NCI-H82 (cell line): Measurements from ENCODE around the gene COL27A1.

Experiments used
- DNase-seq: peaks from one replicate; lab custom pipeline; 2025; lab: John Stamatoyannopoulos, UW

Gene COL27A1

GRCh38 chr9:114155263-114155994, at the start of gene COL27A1:
TSS of gene COL27A1 (plus strand) at chr9:114155537. CDS start at chr9:114155951, 414 bp downstream.
- peak; percentile 89 for DNase-seq

DNA sequence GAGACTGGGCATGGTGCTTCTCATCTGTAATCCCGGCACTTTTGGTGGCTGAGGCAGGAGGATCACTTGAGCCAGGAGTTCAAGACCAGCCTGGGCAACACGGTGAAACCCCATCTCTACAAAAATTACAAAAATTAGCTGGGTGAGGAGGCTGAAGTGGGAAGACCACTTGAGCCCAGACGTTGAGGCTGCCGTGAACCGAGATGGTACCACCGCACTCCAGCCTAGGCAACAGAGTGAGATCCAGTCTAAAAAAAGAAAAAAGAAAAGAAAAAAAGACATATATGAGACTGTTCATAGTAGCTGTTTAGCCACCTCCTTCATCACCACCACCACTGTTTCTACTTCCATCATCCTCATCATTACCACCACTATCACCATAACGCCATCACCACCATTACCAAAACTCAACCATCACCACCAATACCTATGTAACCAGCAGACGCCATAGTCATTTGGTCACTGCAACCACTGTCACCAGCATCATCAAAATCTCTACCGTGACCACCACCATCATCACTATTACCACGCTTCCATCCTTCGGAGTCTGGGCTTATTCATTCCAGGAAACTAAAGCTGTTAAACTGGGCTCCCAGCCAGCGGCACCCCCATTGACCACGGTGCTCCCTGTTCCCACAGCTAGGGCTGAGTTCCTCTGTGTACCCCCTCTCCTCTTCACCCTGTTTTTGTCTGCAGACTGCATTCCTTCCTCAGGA, 47.9 kb upstream of the COL27A1 start:
- no peak for DNase-seq

DNA sequence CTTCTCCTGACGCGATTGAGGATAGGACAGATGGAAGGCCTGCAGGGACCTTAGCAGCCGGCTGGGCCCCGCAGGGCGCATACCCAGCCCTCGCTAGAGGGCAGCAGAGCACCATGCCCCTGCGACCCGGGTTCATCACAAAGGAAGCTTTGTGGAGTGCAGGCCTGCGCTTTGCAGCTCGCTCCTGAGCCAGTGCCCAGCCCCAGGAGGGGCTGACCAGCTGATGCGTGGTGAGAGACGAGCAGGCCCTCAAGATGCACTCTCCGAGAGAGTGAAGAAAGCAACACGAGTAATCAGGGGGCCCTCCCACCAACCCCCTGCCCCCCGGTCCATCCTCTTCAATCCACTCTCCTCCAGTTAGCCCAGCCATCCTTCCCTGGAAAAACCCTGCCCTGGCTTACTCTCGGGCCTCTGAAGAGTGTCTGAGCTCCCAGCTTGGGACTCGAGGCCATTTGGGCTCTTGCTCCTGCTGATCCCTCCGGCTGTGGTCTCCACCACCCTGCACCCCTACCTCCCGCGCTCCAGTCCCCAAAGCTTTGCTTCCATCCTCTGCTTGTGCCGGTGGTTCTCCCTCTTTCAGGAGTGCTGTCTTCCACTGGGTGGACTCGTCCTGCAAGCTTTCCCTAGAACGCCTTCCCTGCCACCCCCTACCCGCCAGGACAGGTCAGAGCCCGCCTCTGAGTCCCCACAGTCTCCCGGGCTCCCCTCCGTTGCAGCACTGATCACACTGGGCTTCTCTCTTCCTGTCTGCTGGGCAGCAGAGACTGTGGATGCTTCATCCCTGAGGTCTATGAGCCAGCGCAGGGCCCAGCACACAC, 47.1 kb upstream of the COL27A1 start:
- DNase-seq: peak; percentile 94

- no peak for DNase-seq
Measured at GRCh38 chr9:114109124-114109523, 46.2 kb upstream of the COL27A1 start.

GRCh38 chr9:114110180-114110579, 45.2 kb upstream of the COL27A1 start:
- no peak for DNase-seq

DNA sequence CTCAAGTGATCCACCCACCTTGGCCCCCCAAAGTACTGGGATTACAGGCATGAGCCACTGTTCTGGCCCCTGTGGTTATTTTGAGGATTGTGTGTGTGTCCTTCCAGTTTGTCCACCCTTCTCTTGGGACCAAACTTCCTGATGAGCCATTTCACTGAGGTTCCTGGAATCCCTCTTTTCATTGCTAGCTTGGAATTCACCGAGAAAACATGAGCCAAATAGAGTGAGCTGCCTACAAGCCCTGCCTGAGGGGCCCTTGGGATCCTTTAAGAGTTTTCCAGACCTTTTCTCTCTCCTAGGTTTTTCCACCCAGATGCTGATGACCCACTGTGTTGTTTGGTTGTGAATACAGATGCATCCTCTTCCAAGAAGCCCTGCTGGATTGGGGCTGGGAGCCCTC, 43.0 kb upstream of the COL27A1 start:
- DNase-seq: no peak

DNA sequence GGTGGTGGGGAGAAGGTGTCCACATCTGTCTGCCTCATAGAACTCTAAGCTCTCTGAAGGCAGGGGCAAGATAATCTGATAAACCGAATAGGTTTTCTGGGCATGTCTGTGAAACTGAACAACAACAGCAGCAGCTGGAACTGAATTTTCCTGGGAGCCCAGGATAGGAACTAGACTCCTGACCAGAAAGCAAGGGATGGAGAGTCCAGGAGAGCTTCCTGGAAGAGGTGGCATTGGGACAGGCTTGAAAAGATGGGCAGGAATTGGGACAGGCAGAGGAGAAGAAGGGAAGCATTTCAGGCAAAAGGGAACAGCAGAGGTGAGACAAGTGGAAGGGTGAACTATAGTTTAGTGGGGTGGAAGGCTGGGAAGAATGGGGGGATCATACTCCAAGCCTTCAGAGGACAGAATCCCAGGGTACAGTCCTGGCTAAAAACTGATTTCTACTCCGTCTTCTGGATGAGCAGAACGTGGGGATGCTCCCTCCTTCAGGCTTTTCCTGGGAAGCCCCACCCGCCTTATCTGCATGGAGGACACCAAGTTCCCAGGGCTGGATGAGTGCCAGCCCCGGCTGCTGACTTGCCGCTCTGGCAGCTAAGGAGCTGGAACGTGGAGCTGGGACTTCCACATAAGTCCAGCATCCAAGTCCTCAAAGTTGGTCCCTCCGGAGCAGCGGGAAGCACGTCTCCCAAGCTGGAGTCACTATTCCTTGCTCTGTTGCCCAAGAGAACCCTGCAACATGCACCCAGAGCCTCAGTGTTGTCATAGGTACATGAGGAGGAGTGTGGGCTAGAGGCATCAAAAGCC, 42.4 kb upstream of the COL27A1 start:
- peak; percentile 67 for DNase-seq

DNA sequence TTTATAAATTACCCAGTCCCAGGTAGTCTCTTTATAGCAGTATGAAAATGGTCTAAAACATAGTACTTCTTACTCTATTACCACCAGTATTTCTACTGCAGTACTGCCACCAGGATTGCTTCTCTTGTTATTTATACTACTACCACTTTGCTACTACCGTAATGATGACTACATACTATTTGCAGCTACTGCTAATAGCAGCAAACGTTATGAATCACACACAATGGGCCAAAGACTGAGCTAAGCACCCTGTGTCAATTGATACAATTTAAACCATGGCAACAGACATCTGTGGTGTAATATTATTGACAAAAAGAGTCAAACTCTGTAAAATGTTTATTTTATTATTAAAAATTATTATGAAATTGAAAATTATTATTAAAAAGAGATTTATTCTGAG, 41.0 kb upstream of the COL27A1 start:
- no peak for DNase-seq

GRCh38 chr9:114115654-114116125, 39.6 kb upstream of the COL27A1 start:
- DNase-seq: peak; percentile 76

- DNase-seq: no peak
Measured at GRCh38 chr9:114116126-114116747, 39.1 kb upstream of the COL27A1 start.

GRCh38 chr9:114117614-114117995, 37.7 kb upstream of the COL27A1 start:
- DNase-seq: no peak

- no peak for DNase-seq
Measured at GRCh38 chr9:114117996-114118830, 37.1 kb upstream of the COL27A1 start.

DNA sequence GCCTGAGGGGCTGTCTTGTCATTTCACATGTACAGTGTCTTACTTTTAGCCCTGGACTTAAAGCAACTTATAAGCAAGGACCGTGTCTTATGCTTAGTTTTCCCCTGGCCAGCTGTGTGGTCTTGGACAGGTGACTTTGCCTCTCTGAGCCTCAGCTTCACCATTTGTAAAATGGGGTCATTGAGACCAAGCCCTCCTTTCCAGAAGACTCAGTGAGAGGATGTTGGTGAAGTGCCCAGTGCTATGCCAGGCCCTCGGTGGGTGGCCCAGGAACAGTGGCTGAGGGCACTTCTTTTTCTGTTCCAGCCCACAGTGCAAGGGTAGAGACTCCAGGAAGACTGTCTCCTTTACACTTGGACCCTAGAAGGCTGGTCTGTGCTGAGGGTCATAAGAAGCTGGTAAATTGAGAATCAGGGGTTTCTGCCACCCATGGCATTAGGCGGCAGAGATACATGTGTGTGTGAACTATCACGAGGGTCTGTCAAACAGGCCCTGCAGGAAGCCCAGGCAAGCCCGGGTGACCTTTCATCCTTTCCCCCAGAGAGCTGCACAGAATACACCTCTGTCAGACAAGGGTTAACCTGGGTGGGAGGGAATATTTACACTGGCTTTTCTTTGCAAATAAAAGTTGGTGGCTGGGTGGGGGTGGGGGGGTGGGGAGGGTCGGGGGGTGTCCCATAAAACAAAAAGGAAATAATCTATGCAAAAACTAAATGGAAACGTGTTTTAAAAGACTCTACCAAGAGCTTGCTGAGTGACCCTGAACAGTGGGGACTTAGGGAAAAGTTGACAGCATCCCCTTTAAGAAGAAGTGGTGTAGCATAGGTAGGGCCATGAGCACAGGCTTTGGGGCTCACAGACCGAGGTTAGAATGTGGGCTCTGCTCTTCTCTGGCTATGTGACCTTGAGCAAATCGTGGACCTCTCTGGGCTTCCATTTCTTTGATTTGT, 35.8 kb upstream of the COL27A1 start:
- no peak for DNase-seq

GRCh38 chr9:114120192-114121014, 34.9 kb upstream of the COL27A1 start:
- DNase-seq: no peak

- DNase-seq: peak; percentile 95
Measured at GRCh38 chr9:114121227-114122135, 33.9 kb upstream of the COL27A1 start.

GRCh38 chr9:114122136-114123027, 33.0 kb upstream of the COL27A1 start:
- DNase-seq: peak; percentile 34
